GM19455 (cell line): ENCODE measurements around the gene AKT2.
A peak's percentile ranks its signal among the peaks of the same experiment; 100 is the strongest.
"Not testable (repeated sequence)": the region's sequence is repeated elsewhere in the genome, so short reads cannot be mapped to it uniquely, and the experiment has no call there.

Experiments used
- ATAC-seq: cut with Tn5 transposase; IDR thresholded peaks from one replicate; pipeline ENCODE4 v1.9.1; 2021; ENCODE audit not compliant: unreplicated experiment

Gene AKT2

DNA sequence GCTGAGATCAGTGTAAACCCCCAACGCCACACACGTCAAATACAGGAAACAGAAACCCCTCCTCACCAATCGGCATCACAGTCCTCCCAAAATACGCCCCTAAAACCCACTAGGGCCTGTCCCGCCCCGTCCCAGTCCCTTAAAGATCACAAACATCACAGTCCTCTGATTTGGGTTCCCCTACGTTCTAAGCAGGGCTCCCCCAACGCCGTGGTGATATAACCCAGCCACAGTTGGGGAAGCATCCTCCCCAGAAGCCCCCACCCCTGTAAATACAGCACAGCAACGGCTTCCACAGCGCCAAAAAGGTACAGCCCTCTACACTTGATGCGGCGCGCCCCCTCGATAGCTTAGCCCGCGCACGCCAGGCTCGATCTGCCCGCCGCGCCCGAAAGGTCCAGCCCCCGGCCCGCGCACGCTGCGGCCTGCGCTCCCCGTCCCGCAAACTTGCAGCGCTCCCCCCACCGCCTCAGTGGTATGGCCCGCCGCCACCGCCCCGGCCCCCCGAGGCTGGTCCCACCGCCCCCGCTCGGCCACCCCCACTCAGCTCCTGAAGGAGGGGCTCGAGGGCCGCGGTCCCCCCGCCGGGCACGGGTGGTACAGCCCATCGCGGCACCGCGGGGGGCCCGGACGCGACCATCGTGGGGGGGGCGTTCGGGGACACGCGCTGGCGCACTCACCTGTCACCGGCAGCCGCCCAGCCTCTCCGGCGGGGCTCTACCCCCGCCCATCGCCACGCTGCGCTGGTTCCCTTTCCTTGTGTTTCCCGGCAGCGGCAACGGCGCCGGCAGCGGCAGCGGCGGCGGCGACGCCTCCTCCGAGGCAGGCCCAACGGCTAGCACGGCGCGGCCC, at the start of gene AKT2:
Gene AKT2, minus strand, starts transcription at position 845 of the 852 bp plus-strand sequence. CDS start 20,078 bp downstream, outside the sequence.
- peak; percentile 30 for ATAC-seq

DNA sequence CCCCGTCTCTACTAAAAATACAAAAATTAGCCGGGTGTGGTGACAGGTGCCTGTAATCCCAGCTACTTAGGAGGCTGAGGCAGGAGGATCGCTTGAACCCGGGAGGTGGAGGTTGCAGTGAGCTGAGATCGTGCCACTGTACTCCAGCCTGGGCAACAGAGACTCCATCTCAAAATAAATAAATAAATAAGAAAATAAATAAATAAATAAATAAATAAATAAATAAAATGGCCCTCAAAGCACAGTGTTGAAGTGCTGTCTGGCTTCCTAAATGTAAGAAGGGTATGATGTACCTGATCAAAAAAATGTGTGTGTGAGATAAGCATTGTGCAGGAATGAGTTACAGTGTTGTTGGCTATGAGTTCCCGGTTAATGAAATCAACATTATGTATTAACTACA, 47.9 kb upstream of the AKT2 start:
- ATAC-seq: not testable (repeated sequence)

DNA sequence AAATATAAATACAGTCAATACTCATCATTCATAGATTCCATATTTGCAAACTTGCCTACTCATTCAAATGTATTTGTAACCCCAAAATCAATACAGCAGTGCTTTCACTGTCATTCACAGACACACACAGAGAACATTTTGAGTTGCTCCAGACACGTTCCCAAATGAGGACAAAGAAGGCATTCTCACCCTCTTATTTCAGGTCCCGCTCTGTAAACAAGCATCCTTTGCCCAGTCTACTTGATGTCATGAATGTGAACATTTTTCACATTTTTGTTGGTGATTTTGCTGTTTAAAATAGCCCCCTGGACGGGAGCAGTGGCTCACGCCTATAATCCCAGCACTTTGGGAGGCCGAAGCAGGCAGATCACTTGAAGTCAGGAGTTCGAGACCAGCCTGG, 47.5 kb upstream of the AKT2 start:
- ATAC-seq: no peak

DNA sequence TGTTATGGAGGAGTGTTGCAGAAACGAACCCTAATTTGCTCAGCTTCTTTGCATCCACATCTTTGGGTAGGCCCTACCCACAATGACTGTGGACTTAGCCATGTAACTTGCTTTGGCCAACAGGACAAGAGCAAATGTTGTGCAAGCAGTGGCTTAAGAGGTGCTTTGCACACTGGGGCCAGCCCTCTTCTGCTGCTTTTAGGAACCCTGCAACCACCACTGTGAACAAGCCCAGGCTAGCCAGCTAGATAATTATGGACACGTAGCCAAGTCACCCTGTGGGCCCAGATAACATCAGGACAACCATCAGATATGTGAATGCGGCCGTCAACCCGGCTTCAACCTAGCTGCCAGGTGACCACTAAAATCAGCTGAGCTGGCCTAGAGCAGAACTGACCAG, 45.9 kb upstream of the AKT2 start:
- no peak for ATAC-seq

DNA sequence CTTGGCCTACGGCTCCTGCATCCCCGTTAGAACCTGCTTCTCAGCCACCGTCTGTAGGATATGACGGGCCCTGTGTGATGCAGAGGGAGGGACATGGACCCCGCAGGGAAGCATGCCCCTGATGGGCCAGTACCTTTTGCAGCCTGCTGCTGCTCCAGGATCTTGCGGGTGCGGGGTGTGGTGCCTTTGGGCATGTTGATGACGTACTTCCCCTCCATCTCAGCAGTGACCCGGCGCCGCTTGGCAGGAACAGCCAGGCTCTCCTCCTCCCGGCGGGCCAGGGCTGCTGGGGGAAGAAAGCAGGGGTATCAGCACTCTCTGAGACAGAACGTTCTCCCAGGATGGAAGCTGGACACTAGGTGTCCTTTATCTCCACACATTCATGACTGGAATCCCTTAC, 41.1 kb upstream of the AKT2 start:
- ATAC-seq: no peak

DNA sequence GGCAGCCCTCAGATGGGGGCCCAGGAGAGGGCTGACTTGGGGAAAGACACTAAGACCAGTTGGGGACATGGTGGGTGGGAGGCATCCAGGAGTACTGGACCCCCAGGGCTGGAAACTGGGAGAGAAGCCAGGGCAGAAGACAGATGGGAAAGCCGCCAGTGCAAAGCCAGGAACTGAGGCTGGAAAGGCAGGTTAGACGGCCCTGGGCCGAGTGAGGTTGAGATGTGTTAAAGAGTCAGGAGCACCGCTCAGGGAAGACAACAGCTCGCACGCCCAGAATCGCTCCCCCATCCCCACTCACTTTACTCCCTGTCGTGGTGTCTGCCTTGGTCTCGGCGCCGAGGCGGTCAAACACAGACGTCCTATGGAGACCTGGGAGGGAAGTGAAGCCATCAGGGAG, 38.6 kb upstream of the AKT2 start:
- ATAC-seq: no peak

DNA sequence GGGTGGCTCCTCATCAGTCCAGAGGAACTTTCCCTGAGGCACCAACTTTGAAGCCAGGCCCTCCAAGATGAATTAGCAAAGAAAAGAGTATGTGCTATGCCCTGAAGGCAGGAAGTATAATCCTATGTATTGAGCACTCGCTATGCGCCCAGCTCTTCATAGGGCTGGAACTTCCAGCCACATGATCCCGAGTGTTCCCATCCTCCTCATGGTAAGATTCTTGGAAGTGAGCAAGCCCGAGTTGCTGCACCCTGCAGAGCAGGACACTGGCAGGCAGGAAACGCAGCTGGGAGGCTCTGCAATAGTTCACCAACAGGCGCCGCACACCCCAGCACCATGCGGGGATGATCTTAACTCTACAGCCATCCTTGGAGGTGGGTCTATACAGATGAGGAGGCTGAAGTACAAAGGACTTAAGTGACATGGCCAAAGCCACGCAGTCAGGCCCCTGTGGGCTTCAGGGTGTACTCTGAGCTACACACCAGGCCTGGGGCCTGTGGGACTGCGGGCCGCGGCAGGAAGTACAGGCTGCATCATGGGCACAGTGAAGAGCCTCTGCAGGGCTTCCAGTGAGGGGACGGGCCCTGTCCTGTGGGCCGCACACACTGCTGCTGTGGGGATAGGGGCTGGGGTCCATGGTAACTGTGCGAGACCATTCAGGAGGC, 37.9 kb upstream of the AKT2 start:
- no peak for ATAC-seq

DNA sequence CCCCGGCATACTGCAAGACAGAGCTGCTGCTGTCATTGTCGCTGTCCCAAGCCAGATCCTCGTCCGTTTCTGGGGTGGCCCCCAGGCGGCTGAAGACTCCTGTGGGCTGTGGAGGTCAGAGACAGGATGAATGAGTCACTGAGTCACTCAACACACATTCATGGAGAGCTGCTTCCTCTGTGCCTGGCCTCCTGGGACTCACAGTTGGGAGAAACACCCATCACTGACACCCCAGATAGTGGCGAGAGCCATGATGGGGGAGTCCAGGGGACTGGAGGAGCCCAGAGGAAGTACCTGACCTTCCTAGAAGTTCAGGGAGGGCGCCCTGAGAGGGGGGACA, 37.1 kb upstream of the AKT2 start:
- no peak for ATAC-seq

DNA sequence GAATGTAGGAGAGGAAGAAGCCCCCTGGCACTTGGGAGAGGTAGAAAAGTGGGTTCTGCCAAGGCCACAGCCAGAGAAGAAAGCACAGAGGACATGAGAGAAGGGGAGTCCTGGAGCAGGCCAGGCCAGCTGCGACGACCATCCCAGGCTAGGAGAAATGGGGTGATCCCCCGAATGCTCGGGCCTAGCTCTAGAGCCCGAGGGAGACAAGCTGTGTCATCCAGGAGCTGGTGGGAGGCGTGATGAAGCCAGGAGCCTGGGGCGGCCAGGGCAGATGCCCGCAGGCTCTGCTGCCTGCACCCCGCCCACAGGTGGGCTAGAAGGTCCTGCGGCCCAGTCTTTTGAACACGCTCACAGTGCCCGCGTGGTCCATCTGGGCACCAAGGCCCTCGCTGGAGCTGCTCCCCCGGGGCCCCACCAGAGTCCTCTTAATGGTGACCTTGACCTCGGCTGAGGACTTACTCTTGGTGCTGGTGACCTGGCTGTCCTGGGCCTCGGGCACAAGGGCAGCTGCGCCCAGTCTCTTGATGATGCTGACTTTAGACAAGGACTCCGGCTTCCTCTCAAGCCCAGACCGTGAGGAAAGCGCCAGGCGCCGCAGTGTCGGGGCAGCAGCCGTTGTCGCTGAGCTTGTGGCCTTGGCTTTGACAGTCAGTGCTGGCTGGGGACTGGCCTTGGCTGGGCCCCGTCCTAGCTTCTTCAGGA, 36.6 kb upstream of the AKT2 start:
- ATAC-seq: no peak

DNA sequence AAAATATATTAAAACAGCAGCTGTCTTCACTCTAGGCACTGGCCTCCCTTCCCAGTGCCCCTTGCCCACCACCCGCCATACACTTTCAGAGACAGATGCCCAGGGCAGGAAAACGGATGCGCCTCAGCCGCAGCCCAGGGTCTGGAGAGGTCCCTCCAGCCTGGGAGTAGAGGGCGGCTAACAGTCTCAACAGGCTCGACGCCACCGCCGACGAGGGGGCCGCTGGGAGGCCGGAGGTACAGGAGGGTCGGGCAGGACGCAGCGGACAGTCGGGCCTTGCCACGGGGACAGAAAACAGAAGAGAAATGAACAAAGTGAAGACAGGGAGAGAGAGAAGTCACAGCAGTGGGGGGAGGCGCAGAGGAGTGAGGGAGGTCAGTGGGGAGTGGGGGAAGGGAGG, 35.9 kb upstream of the AKT2 start:
- ATAC-seq: no peak

DNA sequence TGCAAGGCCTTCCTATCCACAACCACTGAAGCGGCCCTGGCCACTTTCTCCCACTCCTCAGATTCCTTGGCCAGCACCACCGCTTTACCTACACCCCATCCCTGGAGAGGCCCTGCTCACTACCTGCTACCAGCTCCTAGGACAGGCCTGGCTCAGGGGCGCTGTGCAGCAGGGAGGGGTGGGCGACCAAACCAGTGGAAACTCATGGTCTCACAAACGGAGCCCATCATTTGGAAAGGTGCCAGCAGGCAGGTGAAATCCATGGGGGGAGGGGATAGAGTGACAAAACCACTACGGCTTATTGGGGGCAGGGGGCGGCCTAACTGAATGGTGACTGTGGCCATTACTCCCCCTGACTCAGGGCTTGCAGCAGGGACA, 35.4 kb upstream of the AKT2 start:
- ATAC-seq: no peak

DNA sequence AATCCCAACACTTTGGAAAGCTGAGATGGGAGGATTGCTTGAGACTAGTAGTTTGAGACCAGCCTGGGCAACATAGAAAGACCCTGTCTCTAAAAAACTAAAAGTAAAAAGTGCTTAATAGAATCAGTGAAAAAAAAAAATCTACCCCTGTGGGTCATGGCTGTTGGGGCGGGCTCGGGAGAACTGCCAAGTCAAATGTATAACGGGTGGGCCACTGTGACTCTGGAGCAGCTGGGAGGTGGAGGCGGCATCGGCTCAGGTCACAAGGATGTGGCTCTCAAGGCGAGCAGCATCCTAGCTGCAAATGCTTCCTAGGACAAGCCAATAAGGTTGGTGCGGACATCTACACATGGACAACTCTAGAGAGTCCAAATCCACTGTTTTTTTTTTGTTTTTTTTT, 32.2 kb upstream of the AKT2 start:
- ATAC-seq: no peak

DNA sequence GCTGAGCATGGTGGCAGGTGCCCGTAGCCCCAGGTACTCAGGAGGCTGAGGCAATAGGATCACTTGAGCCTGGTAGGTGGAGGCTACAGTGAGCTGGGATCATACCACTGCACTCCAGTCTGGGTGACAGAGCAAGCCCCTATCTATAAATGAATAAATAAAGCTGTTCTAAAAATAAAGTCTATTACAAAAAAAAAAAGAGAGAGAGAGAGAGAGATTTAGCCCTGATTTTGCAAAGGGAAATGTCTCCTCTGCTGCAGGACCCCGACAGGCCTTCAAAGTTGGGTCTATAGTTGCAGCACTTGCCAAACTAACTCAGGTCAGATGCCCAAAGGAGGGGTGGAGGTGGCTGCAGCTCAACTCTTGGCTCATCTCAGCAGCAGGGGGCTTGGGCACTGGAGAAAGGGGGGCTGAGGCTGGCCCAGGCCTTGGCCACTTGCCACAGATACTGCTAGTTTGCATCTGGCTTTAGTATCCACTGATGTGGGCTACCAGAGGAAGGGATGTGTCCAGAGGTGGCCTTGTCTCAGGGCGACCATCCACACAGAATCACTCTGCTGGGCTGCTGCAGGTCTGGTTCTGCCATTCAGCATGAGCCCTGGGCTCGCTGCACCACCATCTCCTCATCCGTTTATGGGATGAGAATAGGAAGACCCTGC, 30.8 kb upstream of the AKT2 start:
- ATAC-seq: no peak

DNA sequence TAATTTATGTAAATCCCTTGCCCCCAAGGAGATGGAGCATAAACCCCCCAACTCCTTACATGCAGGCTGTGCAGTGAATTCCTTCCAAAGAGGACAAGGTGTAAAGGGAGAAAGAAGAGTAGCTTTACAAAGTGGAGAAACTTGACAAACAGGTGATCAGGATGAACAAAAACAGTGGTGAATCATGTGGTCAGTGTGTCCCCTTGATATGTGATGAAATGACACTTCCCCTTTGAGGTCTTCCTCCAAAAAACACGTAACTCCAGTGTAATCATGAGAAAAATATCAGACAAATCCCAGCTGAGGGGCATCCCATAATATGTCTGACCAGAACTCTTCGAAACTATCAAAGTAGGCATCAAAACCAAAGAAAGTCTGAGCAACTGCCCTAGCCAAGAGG, 29.5 kb upstream of the AKT2 start:
- ATAC-seq: no peak

DNA sequence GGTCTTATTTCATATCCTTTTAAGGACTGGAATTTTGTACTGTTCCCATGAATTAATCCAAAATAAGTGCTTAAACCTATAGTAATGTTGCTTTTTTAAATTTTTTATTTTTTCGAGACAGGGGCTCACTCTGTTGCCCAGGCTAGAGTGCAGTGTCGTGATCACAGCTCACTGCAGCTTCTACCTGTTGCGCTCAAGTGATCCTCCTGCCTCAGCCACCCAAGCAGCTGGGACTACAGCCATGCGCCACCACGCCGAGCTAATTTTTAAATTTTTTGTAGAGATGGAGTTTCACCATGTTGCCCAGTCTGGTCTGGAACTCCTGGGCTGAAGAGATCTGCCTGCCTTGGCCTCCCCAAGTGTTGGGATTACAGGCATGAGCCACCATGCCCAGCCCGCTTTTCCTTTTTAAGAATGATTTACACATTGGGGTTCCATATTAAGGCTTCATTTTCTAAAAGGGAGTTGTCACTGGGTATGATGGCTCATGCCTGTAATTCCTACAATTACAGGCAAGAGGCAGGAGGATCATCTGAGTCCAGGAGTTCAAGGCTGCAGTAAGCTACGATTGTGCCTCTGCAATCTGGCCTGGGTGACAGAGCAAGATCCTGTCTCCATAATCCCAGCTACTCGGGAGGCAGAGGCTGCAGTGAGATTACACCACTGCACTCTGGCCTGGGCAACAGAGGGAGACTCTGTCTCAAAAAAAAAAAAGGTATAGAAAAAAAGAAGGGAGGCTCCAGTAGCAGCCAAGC, 28.3 kb upstream of the AKT2 start:
- ATAC-seq: no peak

DNA sequence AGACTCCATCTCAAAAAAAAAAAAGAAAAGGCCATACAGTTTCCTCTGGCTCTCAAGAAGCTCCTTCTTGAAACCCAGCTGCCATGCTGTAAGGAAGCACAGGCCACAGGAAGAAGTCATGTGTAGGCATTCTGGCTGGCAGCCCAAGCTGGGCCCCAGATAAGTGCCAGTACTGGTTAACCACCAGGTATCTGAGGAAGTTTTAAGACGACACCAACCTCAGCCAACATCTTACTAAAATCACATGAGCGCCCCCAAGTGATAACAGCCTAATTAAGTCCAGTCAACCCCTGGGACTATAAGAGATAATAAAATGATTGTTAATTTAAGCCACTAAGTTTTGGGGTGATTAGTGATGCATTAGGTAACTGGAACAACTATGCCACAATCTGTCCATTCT, 27.4 kb upstream of the AKT2 start:
- no peak for ATAC-seq

DNA sequence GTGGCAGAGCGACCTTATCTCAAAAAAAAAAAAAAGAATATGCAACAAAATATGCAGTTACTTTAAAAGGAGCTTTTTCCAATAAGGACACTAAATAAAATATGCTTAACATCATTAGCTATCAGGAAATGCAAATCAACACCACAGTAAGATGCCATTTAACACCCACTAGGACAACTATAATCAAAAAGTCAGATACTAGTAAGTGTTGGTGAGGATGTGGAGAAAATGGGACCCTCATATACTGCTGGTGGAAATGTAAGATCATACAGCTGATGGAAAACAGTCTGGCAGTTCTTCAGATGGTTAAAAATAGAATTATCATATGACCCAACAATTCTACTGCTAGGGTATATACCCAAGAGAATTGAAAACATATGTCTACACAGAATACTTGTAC, 24.5 kb upstream of the AKT2 start:
- no peak for ATAC-seq

DNA sequence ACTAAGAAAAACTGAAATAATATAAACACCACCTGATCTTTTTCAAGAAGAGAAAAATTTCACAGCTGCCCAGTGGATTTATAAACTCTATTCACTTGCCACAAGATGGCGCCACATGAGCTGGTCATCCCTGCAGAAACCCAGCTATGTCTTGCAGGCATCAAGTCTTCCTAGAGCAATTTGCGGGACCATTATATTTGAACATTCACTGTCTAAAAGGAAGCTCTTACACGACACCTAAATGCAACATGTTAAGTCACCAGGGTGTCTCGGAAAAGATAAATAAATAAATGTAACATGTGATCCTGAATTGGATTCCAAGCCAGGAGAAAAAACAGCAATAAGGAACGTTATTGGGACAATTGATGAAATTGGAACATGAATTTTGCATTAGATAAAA, 20.3 kb upstream of the AKT2 start:
- ATAC-seq: no peak

DNA sequence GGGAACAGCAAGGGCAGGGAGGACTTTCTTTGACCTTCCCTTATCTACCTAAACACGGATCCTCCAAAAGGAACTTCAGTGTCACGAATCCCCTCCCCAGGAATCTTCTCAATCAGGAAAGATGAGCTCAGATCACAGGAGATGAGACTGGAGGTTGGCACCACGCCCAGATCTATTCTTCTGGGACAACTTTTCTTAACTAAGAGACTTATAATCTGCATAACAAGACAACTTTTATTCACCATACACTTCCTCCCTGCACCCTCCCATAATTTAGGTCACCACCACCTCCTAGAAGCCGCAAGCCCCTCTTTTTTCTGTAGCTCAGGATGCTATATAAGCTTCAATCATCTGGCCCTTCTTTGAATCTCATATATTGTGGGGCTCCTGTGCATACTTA, 19.2 kb upstream of the AKT2 start:
- no peak for ATAC-seq

DNA sequence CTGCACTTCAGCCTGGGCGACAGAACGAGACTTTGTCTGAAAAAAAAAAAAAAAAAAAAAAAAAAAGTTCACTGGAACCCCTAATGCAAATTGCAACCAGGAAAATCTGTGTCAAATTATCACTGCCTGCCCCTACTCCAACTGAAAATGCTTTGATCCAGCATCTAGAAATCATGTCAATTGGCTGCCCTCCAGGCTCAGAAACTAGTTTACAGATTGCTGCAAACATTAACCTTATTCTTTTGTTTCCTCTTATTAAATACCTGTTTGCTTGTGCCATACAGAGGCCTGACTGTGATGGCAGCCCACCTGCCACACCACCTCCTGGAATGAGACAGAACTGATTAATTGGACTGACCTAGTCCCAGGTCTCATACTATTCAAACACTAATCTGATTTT, 18.6 kb upstream of the AKT2 start:
- no peak for ATAC-seq
